ENCODE measurements around the gene RACGAP1. TPM values are rescaled to one million over a fixed set of nuclear protein-coding genes. Genes with fewer than 3 reads are reported as not detected.
A peak's percentile ranks its signal among the peaks of the same experiment; 100 is the strongest.

RACGAP1 gene
- total and polyA plus RNA-seq, 2 experiments from 2014 or later: 19.0 to 52.8 TPM

DNA sequence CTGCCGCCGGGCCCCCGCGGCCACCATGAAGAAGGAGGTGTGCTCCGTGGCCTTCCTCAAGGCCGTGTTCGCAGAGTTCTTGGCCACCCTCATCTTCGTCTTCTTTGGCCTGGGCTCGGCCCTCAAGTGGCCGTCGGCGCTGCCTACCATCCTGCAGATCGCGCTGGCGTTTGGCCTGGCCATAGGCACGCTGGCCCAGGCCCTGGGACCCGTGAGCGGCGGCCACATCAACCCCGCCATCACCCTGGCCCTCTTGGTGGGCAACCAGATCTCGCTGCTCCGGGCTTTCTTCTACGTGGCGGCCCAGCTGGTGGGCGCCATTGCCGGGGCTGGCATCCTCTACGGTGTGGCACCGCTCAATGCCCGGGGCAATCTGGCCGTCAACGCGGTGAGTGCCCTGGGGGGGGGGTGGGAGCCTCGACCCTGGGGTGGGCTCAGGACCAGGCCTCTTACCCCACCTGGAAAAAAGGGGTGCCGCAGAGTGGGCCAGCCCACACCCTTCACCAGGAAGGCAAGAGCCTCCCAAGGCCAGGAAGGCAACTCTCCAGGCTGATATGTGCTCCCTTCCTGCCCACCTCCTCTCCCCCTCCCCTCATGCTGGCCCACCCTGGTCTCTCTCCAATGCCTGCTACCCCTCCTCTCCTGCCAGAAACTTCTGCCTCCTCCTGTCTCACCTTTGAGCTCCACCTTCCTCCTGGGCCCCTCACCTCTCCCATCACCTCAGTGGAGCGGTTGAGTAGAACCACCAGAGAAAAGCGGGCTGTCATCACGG is 63.1 kb downstream of the RACGAP1 start:
- no peaks in the 10 kb centered on the region for H4K20me1 ChIP-seq (replicated peaks; ENCODE audit: insufficient read depth)
- H3K4me3 Mint-ChIP-seq: peak overlapping the region; percentile 53
- TF ChIP-seq EZH2phosphoT487 (IDR thresholded peaks at IDR 0.05; ENCODE audit: unreplicated experiment) (no peak), POLR2AphosphoS5 (IDR thresholded peaks at IDR 0.05; ENCODE audit: low read depth) (no peak)
- TF ChIP-seq, protein P1, sequence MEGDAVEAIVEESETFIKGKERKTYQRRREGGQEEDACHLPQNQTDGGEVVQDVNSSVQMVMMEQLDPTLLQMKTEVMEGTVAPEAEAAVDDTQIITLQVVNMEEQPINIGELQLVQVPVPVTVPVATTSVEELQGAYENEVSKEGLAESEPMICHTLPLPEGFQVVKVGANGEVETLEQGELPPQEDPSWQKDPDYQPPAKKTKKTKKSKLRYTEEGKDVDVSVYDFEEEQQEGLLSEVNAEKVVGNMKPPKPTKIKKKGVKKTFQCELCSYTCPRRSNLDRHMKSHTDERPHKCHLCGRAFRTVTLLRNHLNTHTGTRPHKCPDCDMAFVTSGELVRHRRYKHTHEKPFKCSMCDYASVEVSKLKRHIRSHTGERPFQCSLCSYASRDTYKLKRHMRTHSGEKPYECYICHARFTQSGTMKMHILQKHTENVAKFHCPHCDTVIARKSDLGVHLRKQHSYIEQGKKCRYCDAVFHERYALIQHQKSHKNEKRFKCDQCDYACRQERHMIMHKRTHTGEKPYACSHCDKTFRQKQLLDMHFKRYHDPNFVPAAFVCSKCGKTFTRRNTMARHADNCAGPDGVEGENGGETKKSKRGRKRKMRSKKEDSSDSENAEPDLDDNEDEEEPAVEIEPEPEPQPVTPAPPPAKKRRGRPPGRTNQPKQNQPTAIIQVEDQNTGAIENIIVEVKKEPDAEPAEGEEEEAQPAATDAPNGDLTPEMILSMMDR (conservative IDR thresholded peaks at IDR 0.05; ENCODE audit: low read depth in 2 of 2): peak in 1 of 2 experiments; percentile 15; a peak in 1 of 4 replicates
- peaks cover 61% of the 10 kb centered on the region for H3K27me3 ChIP-seq (ENCODE audit: insufficient read depth)
- H2AFZ ChIP-seq: no peak overlapping the region
- H3K27me3 Mint-ChIP-seq (ENCODE audit: insufficient read depth, low read depth, poor library complexity): peaks cover 44% of the 10 kb centered on the region
- no peaks in the 10 kb centered on the region for H3F3A ChIP-seq (replicated peaks; ENCODE audit: low read depth)
- H3K9me2 ChIP-seq (ENCODE audit: insufficient read depth): no peaks in the 10 kb centered on the region
- no peak overlapping the region for H3K27ac Mint-ChIP-seq
- peaks cover 29% of the 10 kb centered on the region for H3K4me1 Mint-ChIP-seq
- peak overlapping the region; percentile 65 for H3K4me2 ChIP-seq
- peak; percentile 14 for ATAC-seq
- H3K4me1 ChIP-seq (ENCODE audit: insufficient read depth): peaks cover 18% of the 10 kb centered on the region
- DNase-seq (ENCODE audit: low spot score): peak; percentile 66
- H3K36me3 Mint-ChIP-seq (ENCODE audit: low read depth): peaks cover 5% of the 10 kb centered on the region; the same call in 1 of the 3 replicates
- H3K9me3 Mint-ChIP-seq: peaks cover 6% of the 10 kb centered on the region; the same call in 2 of the 3 replicates
- H3K36me3 ChIP-seq (ENCODE audit: insufficient read depth): no peaks in the 10 kb centered on the region; the same call in 1 of the 2 replicates
- H3K4me3 ChIP-seq: peak overlapping the region; percentile 45; the same call in 1 of the 2 replicates
- no peaks in the 10 kb centered on the region for H3K79me2 ChIP-seq (replicated peaks; ENCODE audit: insufficient read depth)
- H3K27ac ChIP-seq (ENCODE audit: low read depth): no peak overlapping the region

DNA sequence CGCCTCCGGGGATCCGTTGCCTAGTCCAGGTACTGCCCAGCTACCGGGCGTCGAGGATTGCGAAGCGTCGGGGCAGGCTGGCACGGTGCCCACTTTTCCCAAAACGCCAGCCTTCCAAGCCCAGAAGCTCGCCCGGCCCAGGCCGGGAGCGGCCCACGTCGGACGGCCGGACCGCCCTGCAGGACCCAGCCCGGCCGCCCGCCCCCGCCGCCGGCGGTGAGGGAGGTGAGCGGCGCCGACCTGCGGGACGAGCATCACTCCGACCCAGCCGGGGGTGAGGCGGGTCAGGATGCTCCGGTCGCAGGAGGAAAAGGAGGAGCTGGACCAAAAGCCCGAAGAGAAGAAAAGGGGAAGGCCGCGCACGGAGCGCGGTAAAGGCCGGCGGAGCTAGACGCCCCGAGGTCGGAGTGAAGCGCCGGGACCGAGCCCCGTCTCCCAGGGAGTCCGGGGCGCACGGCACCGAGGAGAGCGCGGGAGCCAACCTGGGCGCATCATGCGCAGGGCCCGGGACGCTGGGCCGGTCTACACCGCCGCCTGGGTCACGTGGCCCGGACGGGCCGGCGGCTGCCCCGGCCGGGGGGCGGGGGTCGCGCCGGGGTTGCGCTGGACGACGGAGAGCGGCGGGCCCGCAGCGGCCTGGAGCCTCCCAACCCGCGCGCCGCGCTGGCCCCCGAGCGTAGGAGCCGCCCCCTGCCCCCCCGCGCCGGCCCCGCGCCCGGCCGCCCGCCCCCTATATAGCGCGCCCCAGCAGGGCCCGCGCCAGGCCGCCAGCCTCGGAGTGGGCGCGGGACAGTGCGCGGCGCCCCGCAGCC is 64.0 kb downstream of the RACGAP1 start, which contains the start of gene AQP5:
AQP5 (plus strand) TSS at position 762 of the 812 bp plus-strand sequence. CDS start 146 bp downstream, outside the sequence.
- H3K27me3 ChIP-seq (ENCODE audit: insufficient read depth): peaks cover 66% of the 10 kb centered on the region
- H3F3A ChIP-seq (replicated peaks; ENCODE audit: low read depth): no peaks in the 10 kb centered on the region
- H4K20me1 ChIP-seq (replicated peaks; ENCODE audit: insufficient read depth): no peaks in the 10 kb centered on the region
- ATAC-seq (peak; percentile 59), DNase-seq (ENCODE audit: low spot score) (peak; percentile 64)
- peak within 1 kb of the TSS; percentile 95 for H2AFZ ChIP-seq
- H3K4me1 Mint-ChIP-seq: peaks cover 24% of the 10 kb centered on the region
- peaks cover 6% of the 10 kb centered on the region; the same call in 2 of the 3 replicates for H3K9me3 Mint-ChIP-seq
- H3K27ac Mint-ChIP-seq: no peak within 1 kb of the TSS
- peaks cover 42% of the 10 kb centered on the region for H3K27me3 Mint-ChIP-seq (ENCODE audit: insufficient read depth, low read depth, poor library complexity)
- no peaks in the 10 kb centered on the region; the same call in 1 of the 2 replicates for H3K36me3 ChIP-seq (ENCODE audit: insufficient read depth)
- peak within 1 kb of the TSS; percentile 64 for H3K4me3 ChIP-seq
- peaks cover 21% of the 10 kb centered on the region for H3K4me1 ChIP-seq (ENCODE audit: insufficient read depth)
- peak within 1 kb of the TSS; percentile 89 for H3K4me2 ChIP-seq
- H3K4me3 Mint-ChIP-seq: peak within 1 kb of the TSS; percentile 67
- H3K9me2 ChIP-seq (ENCODE audit: insufficient read depth): no peaks in the 10 kb centered on the region
- peaks cover 5% of the 10 kb centered on the region; the same call in 1 of the 3 replicates for H3K36me3 Mint-ChIP-seq (ENCODE audit: low read depth)
- no peaks in the 10 kb centered on the region for H3K79me2 ChIP-seq (replicated peaks; ENCODE audit: insufficient read depth)
- H3K27ac ChIP-seq (ENCODE audit: low read depth): no peak within 1 kb of the TSS
- peak; percentile 59 for TF ChIP-seq EZH2 (IDR thresholded peaks at IDR 0.05; ENCODE audit: low read depth, unreplicated experiment)
- no peak for TF ChIP-seq EZH2phosphoT487 (IDR thresholded peaks at IDR 0.05; ENCODE audit: unreplicated experiment)
- TF ChIP-seq ZNF331 (CRISPR knock-in tag; IDR thresholded peaks at IDR 0.05; ENCODE audit: low read depth): no peak
- TF ChIP-seq, protein P2, sequence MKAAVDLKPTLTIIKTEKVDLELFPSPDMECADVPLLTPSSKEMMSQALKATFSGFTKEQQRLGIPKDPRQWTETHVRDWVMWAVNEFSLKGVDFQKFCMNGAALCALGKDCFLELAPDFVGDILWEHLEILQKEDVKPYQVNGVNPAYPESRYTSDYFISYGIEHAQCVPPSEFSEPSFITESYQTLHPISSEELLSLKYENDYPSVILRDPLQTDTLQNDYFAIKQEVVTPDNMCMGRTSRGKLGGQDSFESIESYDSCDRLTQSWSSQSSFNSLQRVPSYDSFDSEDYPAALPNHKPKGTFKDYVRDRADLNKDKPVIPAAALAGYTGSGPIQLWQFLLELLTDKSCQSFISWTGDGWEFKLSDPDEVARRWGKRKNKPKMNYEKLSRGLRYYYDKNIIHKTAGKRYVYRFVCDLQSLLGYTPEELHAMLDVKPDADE (IDR thresholded peaks at IDR 0.05): no peak
- TF ChIP-seq NANOG (IDR thresholded peaks at IDR 0.05; ENCODE audit: borderline replicate concordance): no peak
- TF ChIP-seq, protein P3, sequence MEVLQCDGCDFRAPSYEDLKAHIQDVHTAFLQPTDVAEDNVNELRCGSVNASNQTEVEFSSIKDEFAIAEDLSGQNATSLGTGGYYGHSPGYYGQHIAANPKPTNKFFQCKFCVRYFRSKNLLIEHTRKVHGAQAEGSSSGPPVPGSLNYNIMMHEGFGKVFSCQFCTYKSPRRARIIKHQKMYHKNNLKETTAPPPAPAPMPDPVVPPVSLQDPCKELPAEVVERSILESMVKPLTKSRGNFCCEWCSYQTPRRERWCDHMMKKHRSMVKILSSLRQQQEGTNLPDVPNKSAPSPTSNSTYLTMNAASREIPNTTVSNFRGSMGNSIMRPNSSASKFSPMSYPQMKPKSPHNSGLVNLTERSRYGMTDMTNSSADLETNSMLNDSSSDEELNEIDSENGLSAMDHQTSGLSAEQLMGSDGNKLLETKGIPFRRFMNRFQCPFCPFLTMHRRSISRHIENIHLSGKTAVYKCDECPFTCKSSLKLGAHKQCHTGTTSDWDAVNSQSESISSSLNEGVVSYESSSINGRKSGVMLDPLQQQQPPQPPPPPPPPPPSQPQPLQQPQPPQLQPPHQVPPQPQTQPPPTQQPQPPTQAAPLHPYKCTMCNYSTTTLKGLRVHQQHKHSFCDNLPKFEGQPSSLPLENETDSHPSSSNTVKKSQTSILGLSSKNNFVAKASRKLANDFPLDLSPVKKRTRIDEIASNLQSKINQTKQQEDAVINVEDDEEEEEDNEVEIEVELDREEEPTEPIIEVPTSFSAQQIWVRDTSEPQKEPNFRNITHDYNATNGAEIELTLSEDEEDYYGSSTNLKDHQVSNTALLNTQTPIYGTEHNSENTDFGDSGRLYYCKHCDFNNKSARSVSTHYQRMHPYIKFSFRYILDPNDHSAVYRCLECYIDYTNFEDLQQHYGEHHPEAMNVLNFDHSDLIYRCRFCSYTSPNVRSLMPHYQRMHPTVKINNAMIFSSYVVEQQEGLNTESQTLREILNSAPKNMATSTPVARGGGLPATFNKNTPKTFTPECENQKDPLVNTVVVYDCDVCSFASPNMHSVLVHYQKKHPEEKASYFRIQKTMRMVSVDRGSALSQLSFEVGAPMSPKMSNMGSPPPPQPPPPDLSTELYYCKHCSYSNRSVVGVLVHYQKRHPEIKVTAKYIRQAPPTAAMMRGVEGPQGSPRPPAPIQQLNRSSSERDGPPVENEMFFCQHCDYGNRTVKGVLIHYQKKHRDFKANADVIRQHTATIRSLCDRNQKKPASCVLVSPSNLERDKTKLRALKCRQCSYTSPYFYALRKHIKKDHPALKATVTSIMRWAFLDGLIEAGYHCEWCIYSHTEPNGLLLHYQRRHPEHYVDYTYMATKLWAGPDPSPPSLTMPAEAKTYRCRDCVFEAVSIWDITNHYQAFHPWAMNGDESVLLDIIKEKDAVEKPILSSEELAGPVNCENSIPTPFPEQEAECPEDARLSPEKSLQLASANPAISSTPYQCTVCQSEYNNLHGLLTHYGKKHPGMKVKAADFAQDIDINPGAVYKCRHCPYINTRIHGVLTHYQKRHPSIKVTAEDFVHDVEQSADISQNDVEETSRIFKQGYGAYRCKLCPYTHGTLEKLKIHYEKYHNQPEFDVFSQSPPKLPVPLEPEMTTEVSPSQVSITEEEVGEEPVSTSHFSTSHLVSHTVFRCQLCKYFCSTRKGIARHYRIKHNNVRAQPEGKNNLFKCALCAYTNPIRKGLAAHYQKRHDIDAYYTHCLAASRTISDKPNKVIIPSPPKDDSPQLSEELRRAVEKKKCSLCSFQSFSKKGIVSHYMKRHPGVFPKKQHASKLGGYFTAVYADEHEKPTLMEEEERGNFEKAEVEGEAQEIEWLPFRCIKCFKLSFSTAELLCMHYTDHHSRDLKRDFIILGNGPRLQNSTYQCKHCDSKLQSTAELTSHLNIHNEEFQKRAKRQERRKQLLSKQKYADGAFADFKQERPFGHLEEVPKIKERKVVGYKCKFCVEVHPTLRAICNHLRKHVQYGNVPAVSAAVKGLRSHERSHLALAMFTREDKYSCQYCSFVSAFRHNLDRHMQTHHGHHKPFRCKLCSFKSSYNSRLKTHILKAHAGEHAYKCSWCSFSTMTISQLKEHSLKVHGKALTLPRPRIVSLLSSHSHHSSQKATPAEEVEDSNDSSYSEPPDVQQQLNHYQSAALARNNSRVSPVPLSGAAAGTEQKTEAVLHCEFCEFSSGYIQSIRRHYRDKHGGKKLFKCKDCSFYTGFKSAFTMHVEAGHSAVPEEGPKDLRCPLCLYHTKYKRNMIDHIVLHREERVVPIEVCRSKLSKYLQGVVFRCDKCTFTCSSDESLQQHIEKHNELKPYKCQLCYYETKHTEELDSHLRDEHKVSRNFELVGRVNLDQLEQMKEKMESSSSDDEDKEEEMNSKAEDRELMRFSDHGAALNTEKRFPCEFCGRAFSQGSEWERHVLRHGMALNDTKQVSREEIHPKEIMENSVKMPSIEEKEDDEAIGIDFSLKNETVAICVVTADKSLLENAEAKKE (CRISPR knock-in tag; IDR thresholded peaks at IDR 0.05): no peak
- no peak for TF ChIP-seq JUNB (IDR thresholded peaks at IDR 0.05; ENCODE audit: unreplicated experiment)

All from GM23338 (cell line).